GM20000 (cell line): ENCODE results near the gene UBASH3B.
A peak's percentile ranks its signal among the peaks of the same experiment; 100 is the strongest.

Experiments
- DNase-seq: peaks from one replicate; pipeline ENCODE4 v3.0.0; 2012; ENCODE audit warnings: low spot score
- CTCF ChIP-seq: IDR thresholded peaks from 2 replicates; pipeline ENCODE4 v1.5.1; 2012; ENCODE audit warnings: mild to moderate bottlenecking, control low read depth; ENCODE audit errors: extremely low read depth, missing control alignments

The UBASH3B gene

DNA sequence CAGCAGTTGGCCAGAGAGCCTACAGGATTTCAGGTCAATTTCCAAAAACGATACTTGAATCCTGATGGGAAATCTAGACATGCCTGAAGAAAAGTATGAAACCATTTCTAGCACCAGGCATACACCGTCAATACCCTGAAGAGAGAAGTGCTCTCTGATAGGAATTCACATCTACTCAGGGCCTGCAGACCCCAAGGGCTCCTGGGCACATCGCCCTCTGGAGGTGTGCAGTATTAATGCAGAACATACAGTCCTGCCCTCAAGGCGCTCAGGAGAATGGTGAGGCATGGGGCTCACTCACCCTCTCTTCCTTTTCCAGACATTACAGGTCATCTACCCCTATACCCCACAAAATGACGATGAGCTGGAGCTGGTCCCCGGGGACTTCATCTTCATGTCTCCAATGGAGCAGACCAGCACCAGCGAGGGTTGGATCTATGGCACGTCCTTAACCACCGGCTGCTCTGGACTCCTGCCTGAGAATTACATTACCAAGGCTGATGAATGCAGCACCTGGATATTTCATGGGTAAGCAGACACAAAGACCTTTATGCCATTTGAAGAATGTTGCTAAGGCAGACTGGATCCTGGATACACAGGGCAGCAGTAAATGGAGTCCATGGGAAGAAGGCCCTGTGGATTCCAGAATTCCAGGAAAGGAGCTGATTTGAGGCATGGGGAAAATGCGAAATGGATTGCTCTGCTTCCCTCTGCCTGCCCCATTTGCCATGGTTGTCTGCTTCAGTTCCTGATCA is 133.4 kb downstream of the UBASH3B start:
- TF ChIP-seq CTCF, result no peak
- DNase-seq, result no peak

- DNase-seq, result no peak
- TF ChIP-seq CTCF, result no peak
Observed at GRCh38 chr11:122789907-122790306, 134.4 kb downstream of the UBASH3B start.

GRCh38 chr11:122791411-122791810 is 135.9 kb downstream of the UBASH3B start:
- DNase-seq, result no peak
- TF ChIP-seq CTCF, result no peak

DNA sequence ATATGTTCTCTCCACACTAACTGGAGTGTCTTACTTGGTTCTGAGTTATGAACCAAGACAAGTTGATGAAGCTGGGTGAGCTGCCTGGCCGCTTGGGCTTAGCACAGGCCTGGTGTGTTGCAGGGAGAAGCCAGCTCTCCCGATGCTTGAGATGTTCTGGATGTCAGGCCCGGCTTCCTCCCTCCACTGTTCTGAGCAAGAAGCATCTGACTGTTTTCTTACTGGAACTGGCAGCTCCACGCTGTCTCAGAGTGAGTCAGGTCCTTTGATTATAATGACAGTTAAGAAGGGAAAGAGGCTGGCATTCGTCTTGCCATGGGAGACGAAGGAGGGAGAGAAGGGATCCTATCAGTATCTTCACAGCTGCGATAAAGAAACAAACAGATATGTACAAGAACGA is 136.3 kb downstream of the UBASH3B start:
- TF ChIP-seq CTCF, result no peak
- no peak for DNase-seq

- no peak for TF ChIP-seq CTCF
- no peak for DNase-seq
Observed at GRCh38 chr11:122793515-122793914, 138.0 kb downstream of the UBASH3B start.

DNA sequence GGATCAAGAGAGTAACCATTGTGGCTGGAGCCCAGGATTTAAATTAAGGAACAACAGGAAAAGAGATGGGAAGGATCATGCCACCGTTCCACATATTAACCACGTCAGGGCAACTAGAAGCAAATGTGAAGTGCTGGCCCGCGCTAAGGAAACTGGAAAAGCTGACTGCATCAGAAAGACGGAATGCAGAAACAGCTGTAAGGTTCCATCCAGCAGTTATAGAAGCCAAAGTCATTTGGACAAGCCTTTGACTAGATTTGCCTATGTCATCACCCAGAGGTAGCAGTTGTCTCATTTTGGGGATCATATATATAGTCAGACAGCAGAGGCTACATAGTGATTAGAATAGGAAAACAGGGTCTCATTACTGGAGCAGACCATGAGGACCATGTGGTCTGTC is 139.8 kb downstream of the UBASH3B start:
- DNase-seq, result no peak
- TF ChIP-seq CTCF, result no peak

GRCh38 chr11:122796128-122796717 is 140.7 kb downstream of the UBASH3B start:
- DNase-seq, result peak; percentile 60
- TF ChIP-seq CTCF, result peak; percentile 97
